ENCODE data around the gene MAP4K4.

DNA sequence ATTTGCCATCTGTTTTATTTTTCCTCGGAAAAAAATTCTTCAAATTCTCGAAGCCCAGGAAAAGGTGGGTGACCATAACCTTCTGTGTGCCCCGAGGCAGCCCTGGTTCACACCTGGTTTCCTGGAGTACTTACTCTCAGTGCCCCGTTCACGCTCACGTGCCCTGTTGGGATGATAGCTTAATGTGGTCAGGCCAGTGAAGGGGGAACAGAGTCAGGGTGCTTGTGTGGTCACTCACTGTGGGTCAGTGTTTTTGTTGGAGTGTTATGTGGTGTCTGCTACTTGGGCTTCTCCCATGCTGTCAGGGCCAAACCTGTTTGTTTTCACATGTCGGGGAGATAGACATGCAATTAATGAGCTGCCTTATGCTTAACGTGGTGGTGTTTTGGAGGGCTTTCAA lies 78.1 kb downstream of the MAP4K4 start:
- TF ChIP-seq CTCF (IDR thresholded peaks at IDR 0.05) (no peak), POLR2A (IDR thresholded peaks at IDR 0.05) (no peak)

All from lower leg skin (tissue), 3 donors.